GM19351 (cell line): ENCODE results near the gene SERPING1.
A peak's percentile ranks its signal among the peaks of the same experiment; 100 is the strongest.
"Not testable (repeated sequence)": the region's sequence is repeated elsewhere in the genome, so short reads cannot be mapped to it uniquely, and the experiment has no call there.

Source experiments
- ATAC-seq: cut with Tn5 transposase; IDR thresholded peaks from one replicate; pipeline ENCODE4 v1.9.1; 2021; ENCODE audit warnings: mild to moderate bottlenecking, moderate library complexity; ENCODE audit not compliant: unreplicated experiment

SERPING1 gene

DNA sequence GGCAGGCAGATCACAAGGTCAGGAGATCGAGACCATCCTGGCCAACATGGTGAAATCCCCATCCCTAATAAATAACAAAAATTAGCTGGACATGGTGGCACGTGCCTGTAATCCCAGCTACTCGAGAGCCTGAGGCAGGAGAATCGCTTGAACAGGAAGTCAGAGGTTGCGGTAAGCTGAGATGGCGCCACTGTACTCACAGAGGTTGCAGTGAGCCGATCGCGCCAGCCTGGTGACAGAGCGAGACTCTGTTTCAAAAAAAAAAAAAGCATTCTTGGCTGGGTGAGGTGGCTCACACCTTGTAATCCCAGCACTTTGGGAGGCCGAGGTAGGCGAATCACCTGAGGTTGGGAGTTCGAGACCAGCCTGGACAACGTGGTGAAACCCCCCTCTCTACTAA, 54.7 kb downstream of the SERPING1 start:
- not testable (repeated sequence) for ATAC-seq

GRCh38 chr11:57652662-57653061, 55.2 kb downstream of the SERPING1 start:
- ATAC-seq: no peak

DNA sequence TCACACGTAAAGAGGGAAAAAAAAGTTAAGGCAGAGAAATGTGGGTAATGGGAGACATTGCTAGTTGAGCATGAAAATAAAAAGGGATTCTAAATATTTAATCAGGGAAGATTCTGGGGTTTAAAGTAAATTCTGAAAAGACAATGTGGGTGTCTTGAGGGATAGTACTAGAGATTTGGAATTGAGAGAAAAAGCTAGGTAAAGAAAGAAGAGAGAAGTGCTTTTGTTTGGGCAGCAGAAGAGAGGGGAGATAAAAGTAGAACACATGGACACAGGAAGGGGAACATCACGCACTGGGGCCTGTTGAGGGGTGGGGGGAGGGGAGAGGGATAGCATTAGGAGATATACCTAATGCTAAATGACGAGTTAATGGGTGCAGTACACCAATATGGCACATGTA, 55.7 kb downstream of the SERPING1 start:
- ATAC-seq: no peak

DNA sequence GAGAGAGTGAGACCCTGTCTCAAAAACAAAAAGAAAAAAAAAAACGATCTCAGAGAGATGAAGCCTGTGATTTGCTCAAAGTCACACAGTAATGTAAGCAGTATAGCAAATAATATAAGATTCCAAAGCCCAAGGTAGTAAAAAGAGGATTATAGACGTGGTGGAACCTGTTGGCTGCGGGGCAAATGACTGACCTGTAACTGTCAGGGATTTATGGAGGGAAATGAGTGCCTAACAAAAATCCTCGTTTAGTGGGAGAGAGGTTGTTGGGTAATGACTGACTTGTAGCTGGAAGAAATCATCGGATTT, 59.4 kb downstream of the SERPING1 start:
- no peak for ATAC-seq

DNA sequence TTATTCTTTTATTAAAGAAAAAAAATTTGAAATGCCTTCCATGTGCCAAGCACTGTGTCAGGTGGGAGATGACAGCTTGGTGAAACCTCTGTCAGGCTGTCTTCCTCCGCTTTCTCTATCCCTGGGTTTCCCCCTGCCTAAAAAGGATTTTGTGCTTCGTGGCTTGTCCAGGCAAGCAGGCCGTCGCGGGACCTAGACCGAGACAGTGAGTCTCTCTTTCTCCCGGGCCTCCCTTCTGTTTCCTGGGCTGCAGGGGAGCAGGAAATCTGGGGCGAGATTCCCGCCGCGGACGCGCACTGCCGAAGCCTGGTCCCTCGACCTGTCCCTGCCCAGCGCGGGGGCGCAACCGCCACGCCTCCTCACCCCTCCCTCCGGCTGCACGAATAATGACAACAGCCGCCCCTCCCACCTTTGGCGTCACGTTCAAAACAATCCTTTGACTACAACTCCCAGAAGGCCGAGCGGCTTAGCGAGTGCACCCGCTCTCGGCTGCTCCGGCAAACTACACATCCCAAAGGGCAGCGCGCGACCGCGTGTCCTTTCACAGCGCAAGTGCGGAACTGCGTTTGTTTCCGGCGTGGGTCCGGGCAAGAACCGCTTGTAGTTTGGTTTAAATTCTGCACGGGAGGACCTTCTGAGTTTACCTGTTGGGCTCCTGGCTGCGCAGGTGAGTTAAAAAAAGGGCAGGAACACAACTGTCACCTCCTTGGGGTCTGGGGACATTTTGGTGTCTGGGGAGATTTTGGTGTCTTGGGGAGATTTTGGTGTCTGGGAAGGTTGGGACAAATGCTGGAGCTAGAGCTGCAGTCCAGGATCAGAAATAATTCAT, 59.9 kb downstream of the SERPING1 start, which contains the start of gene CLP1:
Gene CLP1, plus strand, starts transcription at position 569 of the 829 bp plus-strand sequence. CDS start 1,715 bp downstream, outside the sequence.
- ATAC-seq: peak; percentile 98

DNA sequence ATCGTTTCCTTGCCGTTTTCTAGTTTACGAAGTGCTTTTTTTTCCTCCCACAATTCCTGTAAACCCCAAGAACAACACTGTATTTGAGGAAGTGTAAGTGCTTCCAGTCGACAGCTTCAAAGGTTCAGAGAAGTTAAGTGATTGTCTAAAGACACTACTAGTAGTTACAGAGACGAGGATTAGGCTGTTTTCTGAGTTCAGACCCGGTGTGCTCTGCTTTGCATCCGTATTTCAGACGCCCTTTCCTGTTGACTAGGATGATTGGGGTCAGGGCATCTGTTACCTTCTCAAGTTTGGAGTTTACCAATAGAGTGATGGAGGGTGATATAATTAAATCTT, 60.5 kb downstream of the SERPING1 start:
- no peak for ATAC-seq

DNA sequence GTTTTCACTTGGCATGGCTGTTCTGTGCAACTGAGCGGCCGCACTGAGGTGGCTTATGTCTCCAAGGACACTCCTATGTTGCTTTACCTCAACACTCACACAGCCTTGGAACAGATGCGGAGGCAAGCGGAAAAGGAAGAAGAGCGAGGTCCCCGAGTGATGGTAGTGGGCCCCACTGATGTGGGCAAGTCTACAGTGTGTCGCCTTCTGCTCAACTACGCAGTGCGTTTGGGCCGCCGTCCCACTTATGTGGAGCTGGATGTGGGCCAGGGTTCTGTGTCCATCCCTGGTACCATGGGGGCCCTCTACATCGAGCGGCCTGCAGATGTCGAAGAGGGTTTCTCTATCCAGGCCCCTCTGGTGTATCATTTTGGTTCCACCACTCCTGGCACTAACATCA, 62.2 kb downstream of the SERPING1 start:
- no peak for ATAC-seq

GRCh38 chr11:57662893-57663292, 65.4 kb downstream of the SERPING1 start:
- no peak for ATAC-seq

GRCh38 chr11:57663975-57664374, 66.5 kb downstream of the SERPING1 start:
- no peak for ATAC-seq
